GM23338 (cell line): ENCODE data around the gene FRMD4A. TPM values are rescaled to one million over a fixed set of nuclear protein-coding genes. Genes with fewer than 3 reads are reported as not detected.
A peak's percentile ranks its signal among the peaks of the same experiment; 100 is the strongest.

Source experiments
- ATAC-seq: fragments of 200-7000 bp; cut with Tn5 transposase; 3 replicates; pipeline ENCODE4 v1.9.1; 2020
- DNase-seq: peaks from one replicate; pipeline ENCODE4 v3.0.0-alpha.2; 2015; ENCODE audit warnings: low spot score
- H2AFZ ChIP-seq: fragments of 200-600 bp; sonication (generic); 2 replicates; pipeline ENCODE4 v1.8.0; 2016; ENCODE audit warnings: antibody characterized with exemption, mild to moderate bottlenecking, moderate library complexity
- H3F3A ChIP-seq: fragments of 200-600 bp; sonication (generic); replicated peaks from 2 replicates; pipeline ENCODE4 v1.8.0; 2017; ENCODE audit warnings: antibody characterized with exemption, mixed run types, low read depth
- H3K27ac ChIP-seq: fragments of 200-600 bp; sonication (generic); 2 replicates; pipeline ENCODE4 v1.6.1; 2016; ENCODE audit warnings: low read depth
- H3K27me3 ChIP-seq: fragments of 200-600 bp; sonication (generic); 2 replicates; pipeline ENCODE4 v1.8.0; 2016; ENCODE audit warnings: mild to moderate bottlenecking, mixed run types, moderate library complexity; ENCODE audit not compliant: insufficient read depth
- H3K36me3 ChIP-seq: fragments of 200-600 bp; sonication (generic); 2 replicates; pipeline ENCODE4 v1.8.0; 2016; ENCODE audit warnings: mild to moderate bottlenecking; ENCODE audit not compliant: insufficient read depth
- H3K4me1 ChIP-seq: fragments of 200-600 bp; sonication (generic); 2 replicates; pipeline ENCODE4 v1.8.0; 2016; ENCODE audit warnings: mild to moderate bottlenecking, moderate library complexity; ENCODE audit not compliant: insufficient read depth
- H3K4me2 ChIP-seq: fragments of 200-600 bp; sonication (generic); 2 replicates; pipeline ENCODE4 v1.7.1; 2017; ENCODE audit warnings: mixed run types
- H3K4me3 ChIP-seq: fragments of 200-600 bp; sonication (generic); 2 replicates; pipeline ENCODE4 v1.6.1; 2016; ENCODE audit warnings: mixed run types
- H3K79me2 ChIP-seq: fragments of 200-600 bp; sonication (generic); replicated peaks from 2 replicates; pipeline ENCODE4 v1.8.0; 2017; ENCODE audit warnings: mild to moderate bottlenecking; ENCODE audit not compliant: insufficient read depth
- H3K9me2 ChIP-seq: fragments of 200-600 bp; sonication (generic); 2 replicates; pipeline ENCODE4 v1.8.0; 2017; ENCODE audit not compliant: insufficient read depth
- H4K20me1 ChIP-seq: fragments of 200-600 bp; sonication (generic); replicated peaks from 2 replicates; pipeline ENCODE4 v1.8.0; 2017; ENCODE audit warnings: mild to moderate bottlenecking; ENCODE audit not compliant: insufficient read depth
- H3K27ac Mint-ChIP-seq: 2 replicates; pipeline ENCODE4 v1.8.0; 2020; ENCODE audit warnings: inconsistent platforms, mild to moderate bottlenecking, moderate library complexity, mixed read lengths
- H3K27me3 Mint-ChIP-seq: 3 replicates; pipeline ENCODE4 v1.8.0; 2022; ENCODE audit warnings: low read depth, mild to moderate bottlenecking, moderate library complexity, mixed read lengths, inconsistent platforms; ENCODE audit not compliant: insufficient read depth, poor library complexity
- H3K36me3 Mint-ChIP-seq: 3 replicates; pipeline ENCODE4 v1.8.0; 2021; ENCODE audit warnings: low read depth, mild to moderate bottlenecking, inconsistent platforms, moderate library complexity, mixed read lengths
- H3K4me1 Mint-ChIP-seq: 3 replicates; pipeline ENCODE4 v1.8.0; 2020; ENCODE audit warnings: mild to moderate bottlenecking, inconsistent platforms, mixed read lengths
- H3K4me3 Mint-ChIP-seq: 3 replicates; pipeline ENCODE4 v1.8.0; 2021; ENCODE audit warnings: moderate library complexity, mild to moderate bottlenecking, inconsistent platforms, mixed read lengths
- H3K9me3 Mint-ChIP-seq: 3 replicates; pipeline ENCODE4 v1.8.0; 2020; ENCODE audit warnings: moderate library complexity, mild to moderate bottlenecking, inconsistent platforms, mixed read lengths
- CREB1 ChIP-seq: fragments of 250-450 bp; sonication (Bioruptor Pico); IDR thresholded peaks from 2 replicates; pipeline ENCODE4 v1.5.0; 2020; ENCODE audit warnings: low read depth, mild to moderate bottlenecking, moderate library complexity
- EZH2 ChIP-seq: fragments of 200-600 bp; sonication (generic); IDR thresholded peaks from one replicate; pipeline ENCODE4 v1.8.0; 2017; ENCODE audit warnings: antibody characterized with exemption, mild to moderate bottlenecking, low read depth; ENCODE audit not compliant: unreplicated experiment
- EZH2phosphoT487 ChIP-seq: fragments of 200-600 bp; sonication (generic); IDR thresholded peaks from one replicate; pipeline ENCODE4 v1.8.1; 2018; ENCODE audit warnings: antibody characterized with exemption; ENCODE audit not compliant: unreplicated experiment
- JUNB ChIP-seq: IDR thresholded peaks from one replicate; pipeline ENCODE4 v1.6.1; 2016; ENCODE audit warnings: antibody characterized with exemption; ENCODE audit not compliant: unreplicated experiment
- NANOG ChIP-seq: IDR thresholded peaks from 2 replicates; pipeline ENCODE4 v1.6.1; 2016; ENCODE audit warnings: antibody characterized with exemption, borderline replicate concordance
- POLR2AphosphoS5 ChIP-seq: IDR thresholded peaks from 2 replicates; pipeline ENCODE4 v1.6.1; 2016; ENCODE audit warnings: antibody characterized with exemption, low read depth
- ZNF114 ChIP-seq: fragments of 250-450 bp; sonication (Bioruptor Pico); IDR thresholded peaks from 2 replicates; pipeline ENCODE4 v1.5.0; 2020; ENCODE audit warnings: mild to moderate bottlenecking, moderate library complexity
- ZNF331 ChIP-seq: fragments of 250-450 bp; sonication (Bioruptor Pico); IDR thresholded peaks from 2 replicates; pipeline ENCODE4 v1.5.0; 2020; ENCODE audit warnings: low read depth, mild to moderate bottlenecking, moderate library complexity
- polyA plus RNA-seq: library from polyadenylated mRNA; unstranded; fragments of >200 nt; fragmentation: Nextera tagmentation; extraction: Ambion mirVana; gene quantifications from 2 replicates; pipeline ENCODE4 v1.2.1, GENCODE V29; 2016
- total RNA-seq: library from RNA; depleted of rRNA; stranded (reverse); fragments of >200 nt; shearing (Covaris generic); gene quantifications from 2 replicates; pipeline ENCODE4 v1.2.3, GENCODE V29; 2014
- TF ChIP-seq, protein P1 (sequence below): fragments of 250-450 bp; sonication (Bioruptor Pico); IDR thresholded peaks from 2 replicates; pipeline ENCODE4 v1.5.0; 2020; ENCODE audit warnings: mild to moderate bottlenecking, moderate library complexity
- TF ChIP-seq, protein P2 (sequence below): IDR thresholded peaks from 2 replicates; pipeline ENCODE4 v1.6.1; 2016; ENCODE audit warnings: antibody characterized with exemption

Gene FRMD4A
- total and polyA plus RNA-seq, 2 experiments from 2014 or later, result 14.0 to 20.1 TPM

GRCh38 chr10:13820119-13820963, 510.4 kb downstream of the FRMD4A start:
- H3K4me2 ChIP-seq, result 0 out of 2 replicates have a peak overlapping the region, but pooled peaks have one; percentile 51
- H3K27ac ChIP-seq, result no peak overlapping the region
- H3K79me2 ChIP-seq, result peaks cover 17% of the 10 kb centered on the region
- no peak overlapping the region for H2AFZ ChIP-seq
- H3K36me3 Mint-ChIP-seq, result peaks cover 28% of the 10 kb centered on the region
- peaks cover 25% of the 10 kb centered on the region for H3K9me3 Mint-ChIP-seq
- ATAC-seq, result no peak
- peaks cover 48% of the 10 kb centered on the region for H3K4me1 Mint-ChIP-seq
- H3K4me1 ChIP-seq, result peaks cover 47% of the 10 kb centered on the region
- H4K20me1 ChIP-seq, result no peaks in the 10 kb centered on the region
- no peak overlapping the region for H3K4me3 Mint-ChIP-seq
- no peaks in the 10 kb centered on the region for H3K27me3 Mint-ChIP-seq
- H3K36me3 ChIP-seq, result no peaks in the 10 kb centered on the region; the same call in 1 of the 2 replicates
- no peaks in the 10 kb centered on the region for H3K27me3 ChIP-seq
- peaks cover 7% of the 10 kb centered on the region; the same call in 1 of the 2 replicates for H3F3A ChIP-seq
- DNase-seq, result no peak
- H3K27ac Mint-ChIP-seq, result no peak overlapping the region; the same call in 1 of the 2 replicates
- no peak for TF ChIP-seq JUNB
- TF ChIP-seq POLR2AphosphoS5, result no peak
- TF ChIP-seq, protein P1, sequence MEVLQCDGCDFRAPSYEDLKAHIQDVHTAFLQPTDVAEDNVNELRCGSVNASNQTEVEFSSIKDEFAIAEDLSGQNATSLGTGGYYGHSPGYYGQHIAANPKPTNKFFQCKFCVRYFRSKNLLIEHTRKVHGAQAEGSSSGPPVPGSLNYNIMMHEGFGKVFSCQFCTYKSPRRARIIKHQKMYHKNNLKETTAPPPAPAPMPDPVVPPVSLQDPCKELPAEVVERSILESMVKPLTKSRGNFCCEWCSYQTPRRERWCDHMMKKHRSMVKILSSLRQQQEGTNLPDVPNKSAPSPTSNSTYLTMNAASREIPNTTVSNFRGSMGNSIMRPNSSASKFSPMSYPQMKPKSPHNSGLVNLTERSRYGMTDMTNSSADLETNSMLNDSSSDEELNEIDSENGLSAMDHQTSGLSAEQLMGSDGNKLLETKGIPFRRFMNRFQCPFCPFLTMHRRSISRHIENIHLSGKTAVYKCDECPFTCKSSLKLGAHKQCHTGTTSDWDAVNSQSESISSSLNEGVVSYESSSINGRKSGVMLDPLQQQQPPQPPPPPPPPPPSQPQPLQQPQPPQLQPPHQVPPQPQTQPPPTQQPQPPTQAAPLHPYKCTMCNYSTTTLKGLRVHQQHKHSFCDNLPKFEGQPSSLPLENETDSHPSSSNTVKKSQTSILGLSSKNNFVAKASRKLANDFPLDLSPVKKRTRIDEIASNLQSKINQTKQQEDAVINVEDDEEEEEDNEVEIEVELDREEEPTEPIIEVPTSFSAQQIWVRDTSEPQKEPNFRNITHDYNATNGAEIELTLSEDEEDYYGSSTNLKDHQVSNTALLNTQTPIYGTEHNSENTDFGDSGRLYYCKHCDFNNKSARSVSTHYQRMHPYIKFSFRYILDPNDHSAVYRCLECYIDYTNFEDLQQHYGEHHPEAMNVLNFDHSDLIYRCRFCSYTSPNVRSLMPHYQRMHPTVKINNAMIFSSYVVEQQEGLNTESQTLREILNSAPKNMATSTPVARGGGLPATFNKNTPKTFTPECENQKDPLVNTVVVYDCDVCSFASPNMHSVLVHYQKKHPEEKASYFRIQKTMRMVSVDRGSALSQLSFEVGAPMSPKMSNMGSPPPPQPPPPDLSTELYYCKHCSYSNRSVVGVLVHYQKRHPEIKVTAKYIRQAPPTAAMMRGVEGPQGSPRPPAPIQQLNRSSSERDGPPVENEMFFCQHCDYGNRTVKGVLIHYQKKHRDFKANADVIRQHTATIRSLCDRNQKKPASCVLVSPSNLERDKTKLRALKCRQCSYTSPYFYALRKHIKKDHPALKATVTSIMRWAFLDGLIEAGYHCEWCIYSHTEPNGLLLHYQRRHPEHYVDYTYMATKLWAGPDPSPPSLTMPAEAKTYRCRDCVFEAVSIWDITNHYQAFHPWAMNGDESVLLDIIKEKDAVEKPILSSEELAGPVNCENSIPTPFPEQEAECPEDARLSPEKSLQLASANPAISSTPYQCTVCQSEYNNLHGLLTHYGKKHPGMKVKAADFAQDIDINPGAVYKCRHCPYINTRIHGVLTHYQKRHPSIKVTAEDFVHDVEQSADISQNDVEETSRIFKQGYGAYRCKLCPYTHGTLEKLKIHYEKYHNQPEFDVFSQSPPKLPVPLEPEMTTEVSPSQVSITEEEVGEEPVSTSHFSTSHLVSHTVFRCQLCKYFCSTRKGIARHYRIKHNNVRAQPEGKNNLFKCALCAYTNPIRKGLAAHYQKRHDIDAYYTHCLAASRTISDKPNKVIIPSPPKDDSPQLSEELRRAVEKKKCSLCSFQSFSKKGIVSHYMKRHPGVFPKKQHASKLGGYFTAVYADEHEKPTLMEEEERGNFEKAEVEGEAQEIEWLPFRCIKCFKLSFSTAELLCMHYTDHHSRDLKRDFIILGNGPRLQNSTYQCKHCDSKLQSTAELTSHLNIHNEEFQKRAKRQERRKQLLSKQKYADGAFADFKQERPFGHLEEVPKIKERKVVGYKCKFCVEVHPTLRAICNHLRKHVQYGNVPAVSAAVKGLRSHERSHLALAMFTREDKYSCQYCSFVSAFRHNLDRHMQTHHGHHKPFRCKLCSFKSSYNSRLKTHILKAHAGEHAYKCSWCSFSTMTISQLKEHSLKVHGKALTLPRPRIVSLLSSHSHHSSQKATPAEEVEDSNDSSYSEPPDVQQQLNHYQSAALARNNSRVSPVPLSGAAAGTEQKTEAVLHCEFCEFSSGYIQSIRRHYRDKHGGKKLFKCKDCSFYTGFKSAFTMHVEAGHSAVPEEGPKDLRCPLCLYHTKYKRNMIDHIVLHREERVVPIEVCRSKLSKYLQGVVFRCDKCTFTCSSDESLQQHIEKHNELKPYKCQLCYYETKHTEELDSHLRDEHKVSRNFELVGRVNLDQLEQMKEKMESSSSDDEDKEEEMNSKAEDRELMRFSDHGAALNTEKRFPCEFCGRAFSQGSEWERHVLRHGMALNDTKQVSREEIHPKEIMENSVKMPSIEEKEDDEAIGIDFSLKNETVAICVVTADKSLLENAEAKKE (CRISPR knock-in tag), result no peak
- TF ChIP-seq NANOG, result no peak
- TF ChIP-seq EZH2, result no peak
- TF ChIP-seq ZNF114 (CRISPR knock-in tag), result no peak
- no peak for TF ChIP-seq ZNF331 (CRISPR knock-in tag)
- no peak for TF ChIP-seq CREB1
- TF ChIP-seq, protein P2, sequence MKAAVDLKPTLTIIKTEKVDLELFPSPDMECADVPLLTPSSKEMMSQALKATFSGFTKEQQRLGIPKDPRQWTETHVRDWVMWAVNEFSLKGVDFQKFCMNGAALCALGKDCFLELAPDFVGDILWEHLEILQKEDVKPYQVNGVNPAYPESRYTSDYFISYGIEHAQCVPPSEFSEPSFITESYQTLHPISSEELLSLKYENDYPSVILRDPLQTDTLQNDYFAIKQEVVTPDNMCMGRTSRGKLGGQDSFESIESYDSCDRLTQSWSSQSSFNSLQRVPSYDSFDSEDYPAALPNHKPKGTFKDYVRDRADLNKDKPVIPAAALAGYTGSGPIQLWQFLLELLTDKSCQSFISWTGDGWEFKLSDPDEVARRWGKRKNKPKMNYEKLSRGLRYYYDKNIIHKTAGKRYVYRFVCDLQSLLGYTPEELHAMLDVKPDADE, result no peak
- TF ChIP-seq EZH2phosphoT487, result no peak
- H3K9me2 ChIP-seq, result no peaks in the 10 kb centered on the region
- H3K4me3 ChIP-seq, result no peak overlapping the region
